Measurements from ENCODE around the gene CENPU. TPM values are rescaled to one million over a fixed set of nuclear protein-coding genes. Genes with fewer than 3 reads are reported as not detected.

The CENPU gene
- total RNA-seq, 1 experiment from 2014 or later, result 38.2 TPM

GRCh38 chr4:184668096-184668495 lies 65.8 kb downstream of the CENPU start:
- no peak for DNase-seq
- intact Hi-C loops (cut with micrococcal nuclease), result no loop called here
- H3K4me1 ChIP-seq (ENCODE audit: insufficient read depth, low read length), result no peaks in the 10 kb centered on the region
- H3F3A ChIP-seq (ENCODE audit: low read length, unreplicated experiment), result no peaks in the 10 kb centered on the region
- no peaks in the 10 kb centered on the region for H3K79me2 ChIP-seq (ENCODE audit: low read length)
- no peak overlapping the region for H2AFZ ChIP-seq (ENCODE audit: low read length)
- CTCF ChIA-PET, result no interaction called here
- H3K4me2 ChIP-seq (ENCODE audit: low read length), result no peak overlapping the region
- no peaks in the 10 kb centered on the region for H3K9me3 ChIP-seq (ENCODE audit: low read length)
- no peaks in the 10 kb centered on the region; the same call in 1 of the 2 replicates for H3K36me3 ChIP-seq (ENCODE audit: low read depth, low read length)
- no TSS peak for BruUV-seq (replicated peaks)
- no peaks in the 10 kb centered on the region for H3K9me2 ChIP-seq (replicated peaks; ENCODE audit: low read length)
- no peak overlapping the region for H3K9ac ChIP-seq (ENCODE audit: low read length)
- no peak overlapping the region for H3K4me3 ChIP-seq (ENCODE audit: low read length)
- H4K20me1 ChIP-seq (ENCODE audit: low read length), result no peaks in the 10 kb centered on the region
- no peaks in the 10 kb centered on the region for H3K27me3 ChIP-seq (ENCODE audit: low read length)
- TF ChIP-seq EZH2 (IDR thresholded peaks at IDR 0.05; ENCODE audit: low read length, unreplicated experiment), result no peak
- no peak overlapping the region for H3K27ac ChIP-seq (ENCODE audit: low read length)
- no peak for ATAC-seq
- POLR2A ChIA-PET (ENCODE audit: unreplicated experiment), result no interaction called here

DNA sequence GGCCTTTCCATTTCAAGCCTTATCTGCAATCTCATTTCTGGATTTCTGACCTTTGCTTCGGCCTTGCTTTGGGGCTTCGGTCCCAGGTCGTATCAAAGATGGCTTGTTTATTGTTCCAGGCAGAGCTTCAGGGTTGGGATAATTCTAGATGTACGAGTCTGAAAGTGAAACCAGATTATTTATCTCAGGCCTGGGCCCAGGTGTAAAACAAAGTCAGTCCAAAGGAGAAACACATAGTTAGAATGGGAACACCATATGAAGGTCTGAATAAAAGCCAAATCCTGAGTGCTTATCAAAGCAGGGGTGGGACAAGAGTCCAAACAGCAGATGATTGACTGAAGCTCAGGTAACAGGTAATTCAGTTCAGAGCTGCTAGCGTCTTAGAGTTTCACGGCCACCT lies 67.2 kb downstream of the CENPU start:
- CTCF ChIA-PET, result no interaction called here
- TF ChIP-seq EZH2 (IDR thresholded peaks at IDR 0.05; ENCODE audit: low read length, unreplicated experiment) (no peak), EZH2phosphoT487 (IDR thresholded peaks at IDR 0.05; ENCODE audit: borderline replicate concordance, low read length) (no peak)
- TF ChIP-seq, protein P1, sequence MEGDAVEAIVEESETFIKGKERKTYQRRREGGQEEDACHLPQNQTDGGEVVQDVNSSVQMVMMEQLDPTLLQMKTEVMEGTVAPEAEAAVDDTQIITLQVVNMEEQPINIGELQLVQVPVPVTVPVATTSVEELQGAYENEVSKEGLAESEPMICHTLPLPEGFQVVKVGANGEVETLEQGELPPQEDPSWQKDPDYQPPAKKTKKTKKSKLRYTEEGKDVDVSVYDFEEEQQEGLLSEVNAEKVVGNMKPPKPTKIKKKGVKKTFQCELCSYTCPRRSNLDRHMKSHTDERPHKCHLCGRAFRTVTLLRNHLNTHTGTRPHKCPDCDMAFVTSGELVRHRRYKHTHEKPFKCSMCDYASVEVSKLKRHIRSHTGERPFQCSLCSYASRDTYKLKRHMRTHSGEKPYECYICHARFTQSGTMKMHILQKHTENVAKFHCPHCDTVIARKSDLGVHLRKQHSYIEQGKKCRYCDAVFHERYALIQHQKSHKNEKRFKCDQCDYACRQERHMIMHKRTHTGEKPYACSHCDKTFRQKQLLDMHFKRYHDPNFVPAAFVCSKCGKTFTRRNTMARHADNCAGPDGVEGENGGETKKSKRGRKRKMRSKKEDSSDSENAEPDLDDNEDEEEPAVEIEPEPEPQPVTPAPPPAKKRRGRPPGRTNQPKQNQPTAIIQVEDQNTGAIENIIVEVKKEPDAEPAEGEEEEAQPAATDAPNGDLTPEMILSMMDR (conservative IDR thresholded peaks at IDR 0.05; ENCODE audit: low read depth, low read length), result no peak
- H3K79me2 ChIP-seq (ENCODE audit: low read length), result no peaks in the 10 kb centered on the region
- H3K9ac ChIP-seq (ENCODE audit: low read length), result no peak overlapping the region
- POLR2A ChIA-PET (ENCODE audit: unreplicated experiment), result no interaction called here
- intact Hi-C loops (cut with micrococcal nuclease), result no loop called here
- no peaks in the 10 kb centered on the region for H3K9me2 ChIP-seq (replicated peaks; ENCODE audit: low read length)
- H4K20me1 ChIP-seq (ENCODE audit: low read length), result no peaks in the 10 kb centered on the region
- no peaks in the 10 kb centered on the region for H3K4me1 ChIP-seq (ENCODE audit: insufficient read depth, low read length)
- H3F3A ChIP-seq (ENCODE audit: low read length, unreplicated experiment), result no peaks in the 10 kb centered on the region
- H3K9me3 ChIP-seq (ENCODE audit: low read length), result no peaks in the 10 kb centered on the region
- H3K27ac ChIP-seq (ENCODE audit: low read length), result no peak overlapping the region
- H3K27me3 ChIP-seq (ENCODE audit: low read length), result no peaks in the 10 kb centered on the region
- no peak overlapping the region for H3K4me3 ChIP-seq (ENCODE audit: low read length)
- no peak overlapping the region for H2AFZ ChIP-seq (ENCODE audit: low read length)
- no peaks in the 10 kb centered on the region for H3K36me3 ChIP-seq (ENCODE audit: low read depth, low read length)
- no TSS peak for BruUV-seq (replicated peaks)
- DNase-seq, result no peak
- no peak for ATAC-seq
- no peak overlapping the region for H3K4me2 ChIP-seq (ENCODE audit: low read length)

DNA sequence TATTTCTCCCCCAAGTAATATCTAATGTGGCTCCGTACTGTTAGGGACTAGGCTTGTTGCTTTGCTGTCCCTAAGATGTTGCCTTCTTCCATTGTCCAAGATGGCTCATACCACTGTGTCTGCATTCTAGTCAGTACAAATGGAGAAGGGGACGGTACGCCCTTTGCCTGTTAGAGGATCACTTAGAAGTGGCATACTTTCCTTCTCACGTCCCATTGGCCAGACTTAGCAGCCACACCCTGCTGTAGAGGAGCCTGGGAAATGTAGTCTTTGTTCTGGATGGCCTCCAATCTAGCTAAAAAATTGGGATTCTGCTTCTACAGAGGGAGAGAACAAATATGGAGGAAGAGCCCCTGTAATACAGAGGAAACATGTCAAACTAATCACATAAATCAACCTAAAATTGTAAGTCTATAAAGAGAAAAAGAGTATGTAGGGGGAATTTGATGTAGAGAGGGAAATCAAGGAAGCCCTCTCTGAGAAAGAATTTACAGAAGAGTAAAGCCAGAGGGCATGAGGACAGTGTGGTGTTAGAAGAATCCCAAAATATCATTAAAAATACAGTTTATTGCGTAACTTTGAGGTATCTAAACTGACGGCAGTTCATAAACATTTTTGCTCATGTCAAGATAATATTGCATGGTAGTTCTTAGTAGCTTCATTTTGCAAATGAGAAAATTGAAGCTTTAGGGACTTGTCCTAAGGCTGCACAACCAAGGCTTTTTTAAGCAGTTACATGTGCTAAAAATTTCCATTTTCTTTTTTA lies 69.3 kb downstream of the CENPU start:
- Histone ChIP-seq H3K79me2 (ENCODE audit: low read length) (no peaks in the 10 kb centered on the region), H3K4me2 (ENCODE audit: low read length) (no peak overlapping the region), H3K4me1 (ENCODE audit: insufficient read depth, low read length) (no peaks in the 10 kb centered on the region), H3K27ac (ENCODE audit: low read length) (no peak overlapping the region), H3F3A (ENCODE audit: low read length, unreplicated experiment) (no peaks in the 10 kb centered on the region), H3K36me3 (ENCODE audit: low read depth, low read length) (no peaks in the 10 kb centered on the region), H4K20me1 (ENCODE audit: low read length) (no peaks in the 10 kb centered on the region), H3K4me3 (ENCODE audit: low read length) (no peak overlapping the region), H2AFZ (ENCODE audit: low read length) (no peak overlapping the region), H3K27me3 (ENCODE audit: low read length) (no peaks in the 10 kb centered on the region), H3K9ac (ENCODE audit: low read length) (no peak overlapping the region), H3K9me2 (replicated peaks; ENCODE audit: low read length) (no peaks in the 10 kb centered on the region), H3K9me3 (ENCODE audit: low read length) (no peaks in the 10 kb centered on the region)
- intact Hi-C loops (cut with micrococcal nuclease), result no loop called here
- ChIA-PET CTCF (no interaction called here), POLR2A (ENCODE audit: unreplicated experiment) (no interaction called here)
- BruUV-seq (replicated peaks), result no TSS peak
- peak; percentile 19 for DNase-seq
- TF ChIP-seq EZH2 (IDR thresholded peaks at IDR 0.05; ENCODE audit: low read length, unreplicated experiment) (no peak), EZH2phosphoT487 (IDR thresholded peaks at IDR 0.05; ENCODE audit: borderline replicate concordance, low read length) (no peak)
- TF ChIP-seq, protein P1 (conservative IDR thresholded peaks at IDR 0.05; ENCODE audit: low read depth, low read length), result no peak
- ATAC-seq, result no peak
